Natural killer cell treated with Interleukin-12 subunit alpha and Interleukin-12 subunit beta and Interleukin-15 and Interleukin-18, amount 100 ng/mL, for 72 hours (primary cell): ENCODE measurements around the gene ENGASE. TPM values are rescaled to one million over a fixed set of nuclear protein-coding genes. Genes with fewer than 3 reads are reported as not detected.
A peak's percentile ranks its signal among the peaks of the same experiment; 100 is the strongest.

Experiments used
- ATAC-seq, 2 donors: fragments of 150-1000 bp; cut with Tn5 transposase in 1 of 2; sonication (Bioruptor Pico), chemical (Tn5 transposase) in 1 of 2; 2 replicates each; pipeline ENCODE4 v1.10.0; 2021
- DNase-seq: peaks from one replicate; pipeline ENCODE4 v3.0.0; 2022; ENCODE audit warnings: low spot score
- H3K27ac Mint-ChIP-seq, 2 donors: 1 replicate in 1 of 2; 2 replicates in 1 of 2; pipeline ENCODE4 v1.8.0; 2022; ENCODE audit warnings: mixed read lengths in 2 of 2, mild to moderate bottlenecking in 1 of 2, moderate library complexity in 1 of 2
- H3K27me3 Mint-ChIP-seq, 2 donors: 1 replicate in 1 of 2; 2 replicates in 1 of 2; pipeline ENCODE4 v1.8.0; 2022; ENCODE audit warnings: mixed read lengths in 2 of 2
- H3K36me3 Mint-ChIP-seq: one replicate; pipeline ENCODE4 v1.8.0; 2022; ENCODE audit warnings: mixed read lengths
- H3K4me1 Mint-ChIP-seq, 2 donors: 1 replicate in 1 of 2; 2 replicates in 1 of 2; pipeline ENCODE4 v1.8.0; 2022; ENCODE audit warnings: low read depth in 2 of 2, mixed read lengths in 2 of 2, mild to moderate bottlenecking in 1 of 2
- H3K4me3 Mint-ChIP-seq: one replicate; pipeline ENCODE4 v1.8.0; 2022; ENCODE audit warnings: mixed read lengths
- H3K9me3 Mint-ChIP-seq: 2 replicates; pipeline ENCODE4 v1.8.0; 2022; ENCODE audit warnings: mixed read lengths
- total RNA-seq, 2 donors: library from RNA; stranded (reverse); gene quantifications; one replicate each; pipeline ENCODE4 v1.2.3, GENCODE V29; 2022

Gene ENGASE
- total RNA-seq, 2 donors from 2014 or later, result 37.2 to 54.2 TPM

DNA sequence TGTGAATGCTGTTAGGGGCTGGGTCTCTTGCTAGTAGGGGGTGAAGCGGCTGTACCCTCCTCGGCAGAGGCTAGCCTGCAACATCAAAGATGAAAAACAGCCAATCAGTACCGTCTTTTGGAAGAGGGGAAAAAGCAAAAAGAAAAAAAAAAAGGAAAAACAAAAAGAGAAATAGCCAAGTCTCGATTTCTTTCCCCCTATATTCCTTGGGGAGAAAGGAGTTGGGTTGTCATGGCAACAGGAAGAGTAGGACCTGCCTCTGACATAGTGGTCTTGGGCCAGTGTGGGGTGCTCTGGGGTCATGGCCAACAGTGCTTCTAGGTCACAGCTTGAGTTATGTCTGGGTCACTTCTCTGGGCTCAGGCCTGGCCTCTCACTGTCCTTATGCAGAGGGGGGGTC is 17.9 kb downstream of the ENGASE start:
- H3K9me3 Mint-ChIP-seq, result no peaks in the 10 kb centered on the region
- peaks cover under 1 to 8% of the 10 kb centered on the region in 2 donors for H3K27me3 Mint-ChIP-seq
- H3K4me1 Mint-ChIP-seq, result peaks cover 0 to 5% of the 10 kb centered on the region in 2 donors
- H3K36me3 Mint-ChIP-seq, result no peaks in the 10 kb centered on the region
- ATAC-seq, result no peak
- no peak overlapping the region for H3K27ac Mint-ChIP-seq
- H3K4me3 Mint-ChIP-seq, result no peak overlapping the region
- no peak for DNase-seq

DNA sequence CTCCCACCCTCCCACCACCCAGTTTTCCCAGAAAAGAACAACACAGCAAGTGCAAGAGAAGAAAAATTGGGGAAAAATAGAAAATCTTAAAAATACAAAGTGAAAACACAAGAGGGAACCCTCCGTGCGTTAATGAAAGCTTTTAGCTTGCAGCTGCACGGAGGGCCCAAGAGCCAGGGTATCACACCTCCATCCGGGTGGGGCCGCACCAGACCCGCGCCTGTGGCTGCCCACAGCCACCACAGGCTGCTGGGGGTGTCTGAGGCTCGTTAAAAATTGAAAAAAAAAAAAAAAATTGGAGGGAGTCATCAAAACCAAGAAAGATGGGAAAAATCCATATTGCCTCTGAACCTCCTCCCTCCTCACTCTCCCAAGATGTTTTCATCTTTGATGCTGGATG is 18.6 kb downstream of the ENGASE start:
- Mint-ChIP-seq H3K4me3 (no peak overlapping the region), H3K27ac (no peak overlapping the region), H3K9me3 (no peaks in the 10 kb centered on the region), H3K4me1 (peaks cover 2 to 5% of the 10 kb centered on the region in 2 donors), H3K36me3 (no peaks in the 10 kb centered on the region), H3K27me3 (peaks cover 8 to 14% of the 10 kb centered on the region in 2 donors)
- DNase-seq, result no peak
- ATAC-seq, result no peak

- no peak for DNase-seq
- Mint-ChIP-seq H3K36me3 (no peaks in the 10 kb centered on the region), H3K9me3 (no peaks in the 10 kb centered on the region), H3K27ac (no peak overlapping the region), H3K4me1 (peaks cover 2 to 5% of the 10 kb centered on the region in 2 donors), H3K27me3 (peaks cover 11 to 14% of the 10 kb centered on the region in 2 donors), H3K4me3 (no peak overlapping the region)
- ATAC-seq, result no peak
Observed at GRCh38 chr17:79094261-79094660, 19.6 kb downstream of the ENGASE start.

- no peak overlapping the region for H3K4me3 Mint-ChIP-seq
- no peaks in the 10 kb centered on the region for H3K9me3 Mint-ChIP-seq
Observed at GRCh38 chr17:79095345-79096055, 20.9 kb downstream of the ENGASE start.

DNA sequence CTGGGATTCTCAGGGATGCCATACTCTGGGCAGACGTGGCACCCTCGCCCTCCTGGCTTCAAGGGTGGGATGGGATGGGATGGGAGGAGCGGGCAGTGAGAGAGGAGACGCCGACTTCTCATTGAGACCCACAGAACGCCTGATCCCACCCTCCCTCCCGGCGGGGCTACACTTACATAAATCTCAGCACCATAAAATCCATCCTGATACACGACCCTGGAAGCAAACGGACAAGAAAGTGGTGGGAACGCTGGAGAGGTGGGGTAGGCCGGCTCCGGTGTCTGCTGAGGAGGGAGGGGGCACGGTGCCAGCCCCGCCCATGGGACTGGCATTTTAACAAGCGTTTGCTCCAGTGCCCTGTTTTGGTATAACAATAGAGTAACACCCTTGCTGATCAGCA is 21.9 kb downstream of the ENGASE start:
- H3K9me3 Mint-ChIP-seq, result no peaks in the 10 kb centered on the region
- no peaks in the 10 kb centered on the region for H3K36me3 Mint-ChIP-seq
- peaks cover 11 to 14% of the 10 kb centered on the region in 2 donors for H3K27me3 Mint-ChIP-seq
- H3K4me1 Mint-ChIP-seq, result peaks cover 2 to 5% of the 10 kb centered on the region in 2 donors
- DNase-seq (no peak), ATAC-seq (no peak)
- H3K4me3 Mint-ChIP-seq, result no peak overlapping the region
- H3K27ac Mint-ChIP-seq, result no peak overlapping the region

More at GRCh38 chr17:79095345-79096055, 20.9 kb downstream of the ENGASE start:
- Mint-ChIP-seq H3K27ac (no peak overlapping the region), H3K36me3 (no peaks in the 10 kb centered on the region), H3K27me3 (peaks cover 11 to 14% of the 10 kb centered on the region in 2 donors), H3K4me1 (peaks cover 2 to 5% of the 10 kb centered on the region in 2 donors)
- DNase-seq, result no peak
- peak in 1 of 2 donors; percentile 51 for ATAC-seq

GRCh38 chr17:79097226-79098055 is 22.8 kb downstream of the ENGASE start:
- no peaks in the 10 kb centered on the region for H3K9me3 Mint-ChIP-seq
- ATAC-seq (no peak), DNase-seq (no peak)
- peaks cover 11% of the 10 kb centered on the region in 2 donors for H3K27me3 Mint-ChIP-seq
- H3K27ac Mint-ChIP-seq, result no peak overlapping the region
- H3K4me3 Mint-ChIP-seq, result no peak overlapping the region
- no peaks in the 10 kb centered on the region for H3K36me3 Mint-ChIP-seq
- H3K4me1 Mint-ChIP-seq, result peaks cover 2% of the 10 kb centered on the region in 2 donors

GRCh38 chr17:79098282-79098867 is 23.8 kb downstream of the ENGASE start:
- H3K27me3 Mint-ChIP-seq, result peaks cover 10 to 11% of the 10 kb centered on the region in 2 donors
- H3K36me3 Mint-ChIP-seq, result no peaks in the 10 kb centered on the region
- H3K9me3 Mint-ChIP-seq, result no peaks in the 10 kb centered on the region
- H3K4me3 Mint-ChIP-seq, result no peak overlapping the region
- H3K4me1 Mint-ChIP-seq, result peaks cover 0 to 2% of the 10 kb centered on the region in 2 donors
- H3K27ac Mint-ChIP-seq, result no peak overlapping the region
- ATAC-seq, result no peak
- no peak for DNase-seq

GRCh38 chr17:79100405-79100804 is 25.8 kb downstream of the ENGASE start:
- Mint-ChIP-seq H3K4me1 (peaks cover 0 to 2% of the 10 kb centered on the region in 2 donors), H3K36me3 (no peaks in the 10 kb centered on the region), H3K4me3 (no peak overlapping the region), H3K27ac (no peak overlapping the region), H3K9me3 (no peaks in the 10 kb centered on the region), H3K27me3 (peaks cover 11 to 14% of the 10 kb centered on the region in 2 donors)
- DNase-seq, result no peak
- no peak for ATAC-seq

GRCh38 chr17:79101111-79101673 is 26.6 kb downstream of the ENGASE start:
- H3K4me1 Mint-ChIP-seq, result peaks cover 0 to 2% of the 10 kb centered on the region in 2 donors
- H3K4me3 Mint-ChIP-seq, result no peak overlapping the region
- no peak for ATAC-seq
- no peaks in the 10 kb centered on the region for H3K36me3 Mint-ChIP-seq
- no peak overlapping the region for H3K27ac Mint-ChIP-seq
- DNase-seq, result no peak
- H3K27me3 Mint-ChIP-seq, result peaks cover 11% of the 10 kb centered on the region in 2 donors
- H3K9me3 Mint-ChIP-seq, result no peaks in the 10 kb centered on the region

DNA sequence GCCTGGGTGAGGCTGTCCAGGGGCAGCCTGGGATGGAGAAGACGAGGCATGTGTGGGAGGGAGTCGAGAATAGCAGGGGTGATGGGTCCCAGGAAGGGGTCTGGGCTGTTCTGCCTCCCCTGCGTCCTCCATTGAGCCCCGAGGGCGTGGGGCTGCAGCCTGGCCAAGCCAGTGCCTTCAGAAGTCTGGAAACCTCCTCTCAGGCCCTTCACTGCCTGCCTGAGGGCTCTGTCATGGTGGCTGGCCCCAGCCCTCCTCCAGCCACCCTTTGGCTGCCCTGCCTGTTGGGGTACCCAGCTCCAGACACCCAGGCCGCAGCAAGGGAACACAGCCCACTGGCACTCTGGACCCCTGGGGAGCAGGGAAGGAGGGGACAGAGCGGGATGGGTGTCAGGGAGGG is 27.6 kb downstream of the ENGASE start:
- peaks cover 11% of the 10 kb centered on the region in 2 donors for H3K27me3 Mint-ChIP-seq
- H3K9me3 Mint-ChIP-seq, result no peaks in the 10 kb centered on the region
- no peak overlapping the region for H3K4me3 Mint-ChIP-seq
- ATAC-seq, result no peak
- no peak for DNase-seq
- H3K36me3 Mint-ChIP-seq, result no peaks in the 10 kb centered on the region
- H3K4me1 Mint-ChIP-seq, result peaks cover 0 to 2% of the 10 kb centered on the region in 2 donors
- no peak overlapping the region for H3K27ac Mint-ChIP-seq

DNA sequence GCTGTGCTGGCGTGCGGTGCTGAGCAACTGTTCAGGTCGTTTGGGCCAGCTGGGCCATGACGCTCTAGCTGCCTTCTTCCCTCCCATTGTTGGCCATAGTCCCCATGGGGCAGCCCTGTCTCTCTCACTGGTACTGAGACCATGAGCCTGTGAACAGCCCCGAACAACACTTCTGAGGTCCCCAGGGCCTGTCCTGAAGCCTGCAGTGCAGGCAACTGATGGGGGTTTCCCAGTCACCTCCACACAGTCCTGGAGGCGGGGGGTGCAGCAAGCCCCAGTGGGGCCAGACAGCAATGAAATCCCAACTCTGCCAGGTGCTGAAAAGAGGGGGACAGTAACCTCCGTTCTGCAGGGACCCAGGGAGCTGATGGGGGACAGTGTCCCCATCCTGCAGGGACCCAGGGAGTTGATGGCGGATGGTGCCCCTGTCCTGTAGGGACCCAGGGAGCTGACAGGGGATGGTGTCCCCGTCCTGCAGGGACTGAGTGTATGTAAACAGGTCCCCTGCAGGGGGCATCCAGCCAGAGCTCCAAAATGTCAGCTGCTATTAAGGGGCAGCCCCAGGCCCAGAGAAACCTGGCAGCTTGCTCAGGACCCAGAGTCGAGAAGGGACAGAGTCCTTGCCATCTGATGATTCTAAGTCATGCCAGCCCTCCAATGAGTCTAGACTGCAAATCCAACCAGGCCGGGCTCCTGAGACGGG is 30.4 kb downstream of the ENGASE start:
- H3K4me3 Mint-ChIP-seq, result no peak overlapping the region
- no peak overlapping the region for H3K27ac Mint-ChIP-seq
- ATAC-seq, result no peak
- DNase-seq, result no peak
- H3K27me3 Mint-ChIP-seq, result peaks cover 0 to 4% of the 10 kb centered on the region in 2 donors
- no peaks in the 10 kb centered on the region for H3K36me3 Mint-ChIP-seq
- no peaks in the 10 kb centered on the region for H3K4me1 Mint-ChIP-seq
- H3K9me3 Mint-ChIP-seq, result no peaks in the 10 kb centered on the region

DNA sequence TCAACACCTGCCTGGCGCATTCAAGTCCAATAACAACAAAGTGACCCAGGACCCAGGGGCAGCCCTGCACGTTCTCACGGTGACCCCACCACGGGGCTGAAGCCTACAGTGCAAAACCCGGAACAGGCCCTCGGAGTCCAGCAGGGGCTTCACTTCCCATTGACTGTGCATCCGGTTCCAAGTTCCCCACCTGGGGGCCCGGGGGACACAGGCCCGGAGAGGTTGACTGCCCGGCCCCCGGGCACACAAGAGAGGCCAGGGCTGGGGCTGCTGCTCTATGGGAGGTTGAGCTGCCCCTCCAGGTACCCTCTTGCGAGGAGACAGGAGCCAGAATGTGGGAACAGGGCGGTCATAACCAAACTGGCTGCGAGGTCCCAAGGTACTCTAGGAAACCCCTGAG is 31.3 kb downstream of the ENGASE start:
- H3K36me3 Mint-ChIP-seq, result no peaks in the 10 kb centered on the region
- no peak overlapping the region for H3K27ac Mint-ChIP-seq
- no peaks in the 10 kb centered on the region for H3K9me3 Mint-ChIP-seq
- peaks cover 0 to 4% of the 10 kb centered on the region in 2 donors for H3K27me3 Mint-ChIP-seq
- ATAC-seq (no peak), DNase-seq (no peak)
- H3K4me1 Mint-ChIP-seq, result no peaks in the 10 kb centered on the region
- H3K4me3 Mint-ChIP-seq, result no peak overlapping the region

- no peak overlapping the region for H3K4me3 Mint-ChIP-seq
- H3K9me3 Mint-ChIP-seq, result no peaks in the 10 kb centered on the region
- no peak for ATAC-seq
- peaks cover 0 to 4% of the 10 kb centered on the region in 2 donors for H3K27me3 Mint-ChIP-seq
- DNase-seq, result no peak
- H3K36me3 Mint-ChIP-seq, result no peaks in the 10 kb centered on the region
- H3K27ac Mint-ChIP-seq, result no peak overlapping the region
- no peaks in the 10 kb centered on the region for H3K4me1 Mint-ChIP-seq
Observed at GRCh38 chr17:79106958-79107357, 32.3 kb downstream of the ENGASE start.
